Measurements from ENCODE around the gene HCK.

DNA sequence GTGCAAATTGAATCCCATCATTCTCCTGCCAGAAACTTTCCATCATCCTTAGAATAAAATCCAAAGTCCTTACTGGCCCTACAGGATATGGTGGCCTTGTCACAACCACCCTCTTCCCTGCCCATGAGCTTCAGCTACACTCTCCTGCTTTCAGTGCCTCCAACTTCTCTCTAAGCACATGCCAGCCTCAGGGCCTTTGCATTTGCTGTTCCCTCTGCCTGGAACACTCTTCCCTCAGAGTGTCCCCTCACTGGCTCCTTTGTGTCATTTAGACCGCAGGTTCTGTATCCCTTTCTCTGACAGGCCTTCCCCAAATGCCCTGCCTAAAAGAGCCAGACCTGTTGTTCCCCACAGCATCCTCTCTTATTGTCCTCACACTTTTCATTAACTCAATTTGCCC, 18.2 kb downstream of the HCK start:
- TF ChIP-seq, protein P1, sequence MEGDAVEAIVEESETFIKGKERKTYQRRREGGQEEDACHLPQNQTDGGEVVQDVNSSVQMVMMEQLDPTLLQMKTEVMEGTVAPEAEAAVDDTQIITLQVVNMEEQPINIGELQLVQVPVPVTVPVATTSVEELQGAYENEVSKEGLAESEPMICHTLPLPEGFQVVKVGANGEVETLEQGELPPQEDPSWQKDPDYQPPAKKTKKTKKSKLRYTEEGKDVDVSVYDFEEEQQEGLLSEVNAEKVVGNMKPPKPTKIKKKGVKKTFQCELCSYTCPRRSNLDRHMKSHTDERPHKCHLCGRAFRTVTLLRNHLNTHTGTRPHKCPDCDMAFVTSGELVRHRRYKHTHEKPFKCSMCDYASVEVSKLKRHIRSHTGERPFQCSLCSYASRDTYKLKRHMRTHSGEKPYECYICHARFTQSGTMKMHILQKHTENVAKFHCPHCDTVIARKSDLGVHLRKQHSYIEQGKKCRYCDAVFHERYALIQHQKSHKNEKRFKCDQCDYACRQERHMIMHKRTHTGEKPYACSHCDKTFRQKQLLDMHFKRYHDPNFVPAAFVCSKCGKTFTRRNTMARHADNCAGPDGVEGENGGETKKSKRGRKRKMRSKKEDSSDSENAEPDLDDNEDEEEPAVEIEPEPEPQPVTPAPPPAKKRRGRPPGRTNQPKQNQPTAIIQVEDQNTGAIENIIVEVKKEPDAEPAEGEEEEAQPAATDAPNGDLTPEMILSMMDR (tag by site-specific recombination; IDR thresholded peaks at IDR 0.05), result no peak
- no peak for TF ChIP-seq SCRT1 (tag by site-specific recombination; IDR thresholded peaks at IDR 0.05; ENCODE audit: borderline replicate concordance)
- TF ChIP-seq MEIS1 (CRISPR knock-in tag; IDR thresholded peaks at IDR 0.05; ENCODE audit: borderline replicate concordance), result no peak
- TF ChIP-seq KLF1 (tag by site-specific recombination; IDR thresholded peaks at IDR 0.05), result no peak
- TF ChIP-seq ZBTB21 (tag by site-specific recombination; IDR thresholded peaks at IDR 0.05), result no peak
- TF ChIP-seq ZNF626 (tag by site-specific recombination; IDR thresholded peaks at IDR 0.05), result no peak
- no peak for TF ChIP-seq ZNF274 (IDR thresholded peaks at IDR 0.05; ENCODE audit: low read length)
- TF ChIP-seq ZNF274 (tag by site-specific recombination; IDR thresholded peaks at IDR 0.05; ENCODE audit: borderline replicate concordance), result no peak
- TF ChIP-seq ZNF571 (tag by site-specific recombination; IDR thresholded peaks at IDR 0.05), result no peak
- no peak for TF ChIP-seq ZNF510 (tag by site-specific recombination; IDR thresholded peaks at IDR 0.05; ENCODE audit: insufficient replicate concordance)
- TF ChIP-seq ZBTB17 (tag by site-specific recombination; IDR thresholded peaks at IDR 0.05), result no peak
- no peak for TF ChIP-seq GFI1B (tag by site-specific recombination; IDR thresholded peaks at IDR 0.05)

Measured in HEK293 (cell line).